ENCODE data around the gene TULP1.

TULP1 gene

DNA sequence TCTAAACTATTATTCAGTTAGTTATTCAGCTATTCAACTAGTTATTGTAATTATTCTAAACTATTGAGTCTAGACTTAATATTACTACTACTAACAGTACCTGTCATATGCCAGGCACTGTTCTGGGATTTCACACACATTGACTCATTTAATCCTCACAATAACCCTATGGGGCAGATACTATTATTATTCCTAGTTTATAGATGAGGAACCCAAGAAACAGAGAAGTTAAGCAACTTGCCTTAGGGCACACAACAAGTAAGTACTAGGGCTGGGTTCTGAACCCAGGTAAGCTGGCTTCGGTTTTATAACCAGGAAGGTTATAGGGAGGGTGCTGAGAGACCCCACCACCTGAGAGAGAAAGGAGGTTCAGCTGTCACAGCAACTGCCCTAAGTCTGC lies 23.6 kb downstream of the TULP1 start:
- Histone ChIP-seq H3K79me2 (ENCODE audit: insufficient read depth, low read length) (no peaks in the 10 kb centered on the region), H2AFZ (ENCODE audit: low read depth, low read length) (no peak overlapping the region), H3K9ac (ENCODE audit: low read depth, low read length) (no peak overlapping the region), H3K36me3 (ENCODE audit: insufficient read depth, low read length) (no peaks in the 10 kb centered on the region), H3K27ac (ENCODE audit: low read length) (no peak overlapping the region), H3K27me3 (ENCODE audit: insufficient read depth, low read length, poor library complexity) (no peaks in the 10 kb centered on the region), H3K4me1 (ENCODE audit: insufficient read depth, low read length) (no peaks in the 10 kb centered on the region), H3K4me2 (ENCODE audit: insufficient read depth, low read length) (no peak overlapping the region), H3K4me3 (ENCODE audit: low read depth in 1 of 2, low read length in 2 of 2) (no peak overlapping the region), H3K9me3 (ENCODE audit: insufficient read depth, low read length, severe bottlenecking) (no peaks in the 10 kb centered on the region), H4K20me1 (ENCODE audit: insufficient read depth, low read length) (no peaks in the 10 kb centered on the region)
- TF ChIP-seq, protein P1, sequence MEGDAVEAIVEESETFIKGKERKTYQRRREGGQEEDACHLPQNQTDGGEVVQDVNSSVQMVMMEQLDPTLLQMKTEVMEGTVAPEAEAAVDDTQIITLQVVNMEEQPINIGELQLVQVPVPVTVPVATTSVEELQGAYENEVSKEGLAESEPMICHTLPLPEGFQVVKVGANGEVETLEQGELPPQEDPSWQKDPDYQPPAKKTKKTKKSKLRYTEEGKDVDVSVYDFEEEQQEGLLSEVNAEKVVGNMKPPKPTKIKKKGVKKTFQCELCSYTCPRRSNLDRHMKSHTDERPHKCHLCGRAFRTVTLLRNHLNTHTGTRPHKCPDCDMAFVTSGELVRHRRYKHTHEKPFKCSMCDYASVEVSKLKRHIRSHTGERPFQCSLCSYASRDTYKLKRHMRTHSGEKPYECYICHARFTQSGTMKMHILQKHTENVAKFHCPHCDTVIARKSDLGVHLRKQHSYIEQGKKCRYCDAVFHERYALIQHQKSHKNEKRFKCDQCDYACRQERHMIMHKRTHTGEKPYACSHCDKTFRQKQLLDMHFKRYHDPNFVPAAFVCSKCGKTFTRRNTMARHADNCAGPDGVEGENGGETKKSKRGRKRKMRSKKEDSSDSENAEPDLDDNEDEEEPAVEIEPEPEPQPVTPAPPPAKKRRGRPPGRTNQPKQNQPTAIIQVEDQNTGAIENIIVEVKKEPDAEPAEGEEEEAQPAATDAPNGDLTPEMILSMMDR (IDR thresholded peaks at IDR 0.05; ENCODE audit: borderline replicate concordance, extremely low read depth, low read length, poor library complexity, severe bottlenecking): no peak
- TF ChIP-seq EZH2 (IDR thresholded peaks at IDR 0.05; ENCODE audit: borderline replicate concordance, low read depth, low read length, severe bottlenecking): no peak
- no peak for ATAC-seq (ENCODE audit: insufficient read depth, low read depth)
- DNase-seq: no peak

GRCh38 chr6:35488517-35488862 lies 24.2 kb downstream of the TULP1 start:
- Histone ChIP-seq H3K27ac (ENCODE audit: low read length) (no peak overlapping the region), H3K4me2 (ENCODE audit: insufficient read depth, low read length) (no peak overlapping the region)

DNA sequence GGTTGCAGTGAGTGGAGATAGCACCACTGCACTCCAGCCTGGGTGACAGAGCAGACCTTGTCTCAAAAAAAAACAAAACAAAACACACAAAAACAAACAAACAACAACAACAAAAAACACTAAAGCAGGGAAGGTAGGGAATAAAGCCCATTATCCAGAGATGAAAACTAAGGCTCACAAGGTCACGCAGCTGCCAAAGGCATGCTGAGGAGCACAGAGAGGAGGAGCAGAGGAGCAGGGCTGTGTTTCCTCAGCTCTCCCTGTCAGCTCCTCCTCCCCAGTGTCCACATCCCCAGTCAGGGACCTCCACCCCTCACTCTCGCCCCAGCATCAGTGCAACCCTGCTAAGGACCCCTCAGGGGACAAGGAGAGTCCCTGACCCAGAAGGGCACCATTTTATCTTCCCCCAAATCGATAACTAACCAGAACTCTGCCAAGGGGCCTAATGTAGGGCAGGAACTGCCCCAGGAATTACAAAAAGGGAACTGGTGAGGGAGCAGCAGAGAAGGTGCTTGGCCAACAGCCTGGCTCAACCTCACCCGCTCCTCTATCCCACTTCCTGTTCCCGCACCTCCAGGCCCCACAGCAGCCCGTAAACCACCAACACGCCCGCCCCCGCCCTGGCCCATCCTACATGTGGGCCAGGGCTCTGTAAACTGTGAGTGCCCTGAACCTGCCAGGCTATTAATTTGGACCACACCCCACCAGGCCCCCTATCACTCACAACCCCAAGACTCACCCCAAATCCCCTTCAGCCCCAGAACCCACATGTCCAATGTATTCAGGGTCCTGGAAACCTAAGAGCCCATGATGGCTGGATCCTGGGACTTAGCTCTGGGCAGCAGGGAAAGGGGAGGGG lies 24.8 kb downstream of the TULP1 start:
- Histone ChIP-seq H2AFZ (ENCODE audit: low read depth, low read length) (no peak overlapping the region), H3K27me3 (ENCODE audit: insufficient read depth, low read length, poor library complexity) (no peaks in the 10 kb centered on the region), H3K36me3 (ENCODE audit: insufficient read depth, low read length) (no peaks in the 10 kb centered on the region), H3K9ac (ENCODE audit: low read depth, low read length) (no peak overlapping the region), H3K4me1 (ENCODE audit: insufficient read depth, low read length) (no peaks in the 10 kb centered on the region), H3K4me3 (ENCODE audit: low read depth in 1 of 2, low read length in 2 of 2) (no peak overlapping the region), H3K4me2 (ENCODE audit: insufficient read depth, low read length) (no peak overlapping the region), H3K9me3 (ENCODE audit: insufficient read depth, low read length, severe bottlenecking) (no peaks in the 10 kb centered on the region), H4K20me1 (ENCODE audit: insufficient read depth, low read length) (no peaks in the 10 kb centered on the region), H3K27ac (ENCODE audit: low read length) (no peak overlapping the region), H3K79me2 (ENCODE audit: insufficient read depth, low read length) (no peaks in the 10 kb centered on the region)
- ATAC-seq (ENCODE audit: insufficient read depth, low read depth) (peak; percentile 33; the same call in 1 of the 3 replicates), DNase-seq (no peak)
- TF ChIP-seq EZH2 (IDR thresholded peaks at IDR 0.05; ENCODE audit: borderline replicate concordance, low read depth, low read length, severe bottlenecking): no peak
- TF ChIP-seq, protein P1 (IDR thresholded peaks at IDR 0.05; ENCODE audit: borderline replicate concordance, extremely low read depth, low read length, poor library complexity, severe bottlenecking): no peak

More at GRCh38 chr6:35488517-35488862, 24.2 kb downstream of the TULP1 start:
- DNase-seq (no peak), ATAC-seq (ENCODE audit: insufficient read depth, low read depth) (no peak)
- H3K36me3 ChIP-seq (ENCODE audit: insufficient read depth, low read length): no peaks in the 10 kb centered on the region
- H3K27me3 ChIP-seq (ENCODE audit: insufficient read depth, low read length, poor library complexity): no peaks in the 10 kb centered on the region
- no peaks in the 10 kb centered on the region for H3K79me2 ChIP-seq (ENCODE audit: insufficient read depth, low read length)
- no peaks in the 10 kb centered on the region for H3K9me3 ChIP-seq (ENCODE audit: insufficient read depth, low read length, severe bottlenecking)
- TF ChIP-seq EZH2 (IDR thresholded peaks at IDR 0.05; ENCODE audit: borderline replicate concordance, low read depth, low read length, severe bottlenecking): no peak
- TF ChIP-seq, protein P1 (IDR thresholded peaks at IDR 0.05; ENCODE audit: borderline replicate concordance, extremely low read depth, low read length, poor library complexity, severe bottlenecking): no peak
- no peak overlapping the region for H3K4me3 ChIP-seq (ENCODE audit: low read depth in 1 of 2, low read length in 2 of 2)
- no peak overlapping the region for H2AFZ ChIP-seq (ENCODE audit: low read depth, low read length)
- no peaks in the 10 kb centered on the region for H3K4me1 ChIP-seq (ENCODE audit: insufficient read depth, low read length)
- H3K9ac ChIP-seq (ENCODE audit: low read depth, low read length): no peak overlapping the region
- no peaks in the 10 kb centered on the region for H4K20me1 ChIP-seq (ENCODE audit: insufficient read depth, low read length)

Measured in DND-41 (cell line).